Measurements from ENCODE around the gene UQCR10.

The UQCR10 gene

GRCh38 chr22:29799217-29799680 lies 32.1 kb downstream of the UQCR10 start:
- DNase-seq, result no peak

- no peak for DNase-seq
Measured at GRCh38 chr22:29801153-29801552, 34.0 kb downstream of the UQCR10 start.

DNA sequence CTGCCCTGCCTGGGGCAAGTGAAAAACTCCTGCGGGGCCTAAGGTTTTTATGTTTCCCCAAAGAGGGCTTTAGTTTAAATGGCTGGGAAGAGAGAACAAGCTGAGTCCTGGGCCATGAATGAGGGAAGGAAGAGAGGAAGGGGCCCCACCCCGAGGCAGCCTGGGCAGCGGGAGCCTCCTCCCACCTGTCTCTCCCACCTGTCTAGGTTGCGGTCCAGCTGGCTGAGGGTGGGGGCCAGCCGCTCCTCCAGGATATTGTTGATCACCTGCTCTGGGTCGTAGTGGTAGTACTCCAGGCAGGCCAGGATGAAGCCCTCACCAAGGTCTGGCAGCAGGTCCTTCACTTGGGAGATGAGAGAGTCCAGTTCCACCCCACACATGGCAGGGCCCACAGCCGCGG lies 34.6 kb downstream of the UQCR10 start:
- no peak for DNase-seq

DNA sequence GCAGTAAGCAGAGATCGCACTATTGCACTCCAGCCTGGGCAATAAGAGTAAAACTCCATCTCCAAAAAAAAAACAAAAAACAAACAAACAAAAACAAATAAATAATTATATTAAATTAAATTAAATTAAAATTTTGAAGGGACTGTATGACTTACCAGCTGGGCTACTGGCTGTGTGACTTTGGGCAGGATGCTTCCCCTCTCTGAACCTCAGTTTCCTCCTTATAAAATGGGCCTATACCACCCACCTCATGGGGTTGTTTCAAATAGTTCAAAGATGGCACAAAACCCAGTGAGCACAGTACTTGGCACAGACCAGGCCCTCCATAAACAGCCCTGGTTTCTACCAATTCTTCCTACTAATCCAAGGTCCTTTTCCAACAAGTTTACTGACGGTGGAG lies 36.0 kb downstream of the UQCR10 start:
- no peak for DNase-seq

- no peak for DNase-seq
Measured at GRCh38 chr22:29804985-29805384, 37.8 kb downstream of the UQCR10 start.

- no peak for DNase-seq
Measured at GRCh38 chr22:29806196-29806595, 39.0 kb downstream of the UQCR10 start.

GRCh38 chr22:29810216-29810615 lies 43.0 kb downstream of the UQCR10 start:
- DNase-seq, result no peak

DNA sequence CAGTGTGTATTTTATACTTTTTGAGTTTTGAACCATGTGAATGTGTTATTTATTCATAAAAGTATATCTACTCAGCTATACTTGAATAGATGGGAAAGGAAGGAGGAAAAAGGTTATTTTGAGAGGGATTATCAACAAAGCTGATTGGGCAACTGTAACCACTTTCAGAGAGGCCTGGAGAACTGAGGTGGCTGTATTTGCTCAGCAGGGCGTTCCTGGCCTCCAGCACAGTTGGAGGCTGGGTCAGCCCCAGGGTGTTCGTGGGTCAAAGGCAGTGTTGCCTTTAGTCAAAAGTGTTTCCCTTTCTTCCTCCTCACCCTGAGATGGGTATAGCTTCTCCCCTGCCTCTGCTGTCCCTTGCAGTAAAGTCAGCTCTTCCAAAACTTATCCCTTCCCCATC lies 44.2 kb downstream of the UQCR10 start:
- DNase-seq, result no peak

- no peak for DNase-seq
Measured at GRCh38 chr22:29813126-29813525, 46.0 kb downstream of the UQCR10 start.

DNA sequence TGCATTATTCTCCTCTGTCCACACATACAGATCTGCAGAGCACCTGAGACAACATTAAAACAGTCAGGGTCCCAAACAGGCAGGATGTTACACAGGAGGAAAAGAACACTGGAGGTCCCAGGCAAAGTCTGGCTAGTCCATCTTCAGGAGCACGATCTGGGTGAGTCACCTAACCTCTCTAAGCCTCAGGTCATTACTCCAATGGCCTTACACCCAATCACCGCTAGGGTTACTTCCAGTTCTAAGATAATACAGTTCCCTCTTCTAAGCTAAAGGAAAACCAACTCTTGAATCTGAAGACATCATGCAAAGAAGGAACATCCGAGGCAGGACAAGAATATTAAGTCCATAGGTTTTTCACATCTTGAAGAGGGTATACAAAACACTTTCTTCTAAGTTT lies 46.4 kb downstream of the UQCR10 start:
- DNase-seq, result no peak

DNA sequence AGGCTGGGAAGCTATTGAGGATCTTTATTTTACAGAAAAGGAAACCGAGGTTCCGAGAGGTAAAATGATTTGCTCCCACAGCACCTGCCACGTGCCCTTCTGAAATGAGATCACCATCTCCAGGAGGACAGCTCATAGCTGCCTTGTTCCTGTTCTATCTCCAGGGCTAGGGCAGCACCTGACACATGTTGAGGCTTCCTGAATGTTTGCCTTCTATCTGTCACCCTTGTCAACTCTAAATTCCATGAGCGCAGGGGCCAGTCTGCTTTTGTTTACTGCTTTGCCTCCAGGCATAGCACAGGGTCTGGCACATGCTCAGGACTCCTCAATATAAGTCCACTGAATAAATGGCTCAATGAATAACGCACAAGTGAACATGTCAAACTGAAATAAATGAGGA lies 46.8 kb downstream of the UQCR10 start:
- DNase-seq, result no peak

- DNase-seq, result no peak
Measured at GRCh38 chr22:29815580-29815979, 48.4 kb downstream of the UQCR10 start.

DNA sequence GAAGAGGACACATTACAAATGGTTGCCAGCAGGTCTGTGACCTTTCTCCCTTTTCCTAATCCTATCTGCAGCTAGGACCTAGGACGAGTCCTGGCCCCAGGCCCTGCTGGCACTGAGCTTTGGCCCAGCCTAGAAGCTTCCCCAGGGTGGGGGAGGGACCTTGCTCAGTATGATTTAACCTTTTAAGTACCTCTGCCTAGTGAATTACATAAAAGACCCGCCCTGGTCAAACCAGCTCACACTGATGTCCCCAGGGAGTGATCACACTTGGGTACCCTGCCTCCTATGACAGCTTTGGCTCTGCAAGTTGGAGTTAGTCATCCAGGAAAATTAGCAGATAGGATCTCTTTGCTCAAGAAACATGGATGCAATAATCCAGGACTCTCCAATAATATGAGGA lies 49.0 kb downstream of the UQCR10 start:
- DNase-seq, result no peak

DNA sequence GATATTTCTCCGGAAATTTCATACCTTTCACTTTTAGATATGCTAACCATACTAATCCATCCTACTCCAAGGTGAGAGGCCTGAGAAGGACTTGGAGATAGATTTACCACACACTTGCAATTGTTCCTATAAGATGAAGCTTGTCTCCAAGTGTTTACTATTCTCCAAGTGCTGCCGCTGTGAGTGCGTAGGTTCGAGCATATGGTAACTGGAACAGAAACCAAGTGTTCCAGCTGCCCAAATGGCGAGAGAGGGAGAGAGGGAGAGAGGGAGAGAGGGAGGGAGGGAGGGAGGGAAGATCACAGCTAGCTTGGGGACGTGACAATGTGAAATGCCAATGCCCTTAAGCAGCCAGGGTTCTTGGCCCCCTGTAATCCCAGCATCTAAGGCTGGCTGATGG lies 49.4 kb downstream of the UQCR10 start:
- no peak for DNase-seq

GRCh38 chr22:29816980-29817379 lies 49.8 kb downstream of the UQCR10 start:
- DNase-seq, result no peak

DNA sequence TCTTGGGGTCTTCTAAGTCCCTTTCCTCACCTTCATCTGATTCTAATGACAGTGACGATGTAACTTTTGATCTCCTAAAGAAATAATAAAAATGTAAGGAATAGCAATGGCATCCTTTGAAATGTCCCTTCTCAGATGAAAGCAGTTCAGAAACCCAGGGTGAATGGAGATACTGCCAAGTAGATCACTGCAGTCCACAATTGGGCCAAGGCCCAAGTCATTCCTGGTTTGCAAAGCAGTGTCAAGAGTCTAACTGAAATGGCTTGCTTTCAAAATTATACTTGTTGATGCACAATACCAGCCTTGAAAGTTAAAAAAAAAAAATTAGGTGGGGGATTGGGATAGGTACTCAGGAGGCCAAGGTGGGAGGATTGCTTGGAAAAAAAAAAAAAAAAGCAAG lies 50.6 kb downstream of the UQCR10 start:
- no peak for DNase-seq

DNA sequence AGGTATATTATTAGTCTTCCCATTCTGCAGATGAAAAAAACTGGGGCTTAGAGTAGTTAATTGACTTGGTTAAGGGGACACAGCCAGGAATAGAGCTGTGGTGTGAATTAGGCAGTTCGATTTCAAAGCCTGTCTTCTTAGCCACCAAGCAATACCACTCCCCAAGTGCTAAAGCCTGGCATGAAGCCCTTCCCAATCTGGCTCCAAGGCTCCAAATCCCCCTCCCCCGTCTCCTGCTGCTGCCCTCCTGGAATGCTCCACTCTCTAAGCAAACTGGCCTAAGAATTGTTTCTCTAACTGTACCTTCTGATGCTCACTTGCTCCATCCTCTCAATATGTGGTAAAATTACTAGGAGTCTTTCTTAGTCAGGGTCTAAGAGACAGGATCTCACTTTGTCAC lies 52.3 kb downstream of the UQCR10 start:
- no peak for DNase-seq
